CMK (cell line): ENCODE measurements around the gene IGLL5.
"Not testable (repeated sequence)": the region's sequence is repeated elsewhere in the genome, so short reads cannot be mapped to it uniquely, and the experiment has no call there.

Experiments
- DNase-seq: peaks from one replicate; pipeline ENCODE4 v3.0.0-alpha.2; 2010; ENCODE audit warnings: low read depth

IGLL5 gene

GRCh38 chr22:22900527-22901205 is 13.1 kb downstream of the IGLL5 start:
- DNase-seq: not testable (repeated sequence)

- DNase-seq: no peak
Measured at GRCh38 chr22:22901578-22902218, 14.1 kb downstream of the IGLL5 start.

GRCh38 chr22:22902247-22903001 is 14.8 kb downstream of the IGLL5 start:
- DNase-seq: no peak

DNA sequence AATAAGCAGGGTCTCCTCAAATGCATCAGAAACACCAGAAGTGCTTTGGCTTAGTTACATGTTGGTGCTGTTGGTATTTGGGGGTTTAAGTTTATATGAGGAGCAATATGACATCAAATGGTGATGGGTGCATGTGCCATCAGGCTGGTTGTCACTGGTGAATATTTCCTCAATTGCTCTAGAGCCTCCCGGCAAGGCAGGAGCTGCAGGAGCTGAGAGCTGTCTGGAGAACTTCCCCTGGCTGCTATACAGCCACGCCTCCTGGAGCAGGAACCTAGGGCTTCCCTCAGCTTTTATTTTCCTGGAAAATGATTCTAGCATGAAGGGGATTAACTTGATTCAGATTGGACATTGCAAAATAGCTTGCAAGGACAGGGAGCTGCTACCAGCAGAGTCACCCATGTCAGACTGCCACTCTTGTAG is 15.8 kb downstream of the IGLL5 start:
- DNase-seq: no peak

DNA sequence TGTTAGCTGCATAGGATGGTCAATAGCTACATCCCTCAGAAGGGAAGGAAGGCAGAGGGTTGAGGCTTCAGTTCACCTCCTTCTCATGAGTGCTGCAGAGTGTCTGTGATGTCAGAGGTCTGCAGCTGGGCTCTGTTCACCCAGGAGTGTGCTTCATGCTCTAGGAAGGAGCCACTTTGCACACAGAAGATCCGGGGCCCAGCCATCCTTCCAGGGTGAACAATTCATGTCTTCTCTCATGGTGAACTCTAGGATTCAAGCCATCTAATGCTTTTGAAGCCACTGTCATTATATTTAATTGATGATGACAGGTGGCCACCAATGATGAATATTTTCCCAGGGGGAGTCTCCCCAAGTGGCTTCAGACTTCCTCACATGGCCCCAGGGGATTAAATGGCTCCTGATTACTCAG is 16.2 kb downstream of the IGLL5 start:
- not testable (repeated sequence) for DNase-seq

DNA sequence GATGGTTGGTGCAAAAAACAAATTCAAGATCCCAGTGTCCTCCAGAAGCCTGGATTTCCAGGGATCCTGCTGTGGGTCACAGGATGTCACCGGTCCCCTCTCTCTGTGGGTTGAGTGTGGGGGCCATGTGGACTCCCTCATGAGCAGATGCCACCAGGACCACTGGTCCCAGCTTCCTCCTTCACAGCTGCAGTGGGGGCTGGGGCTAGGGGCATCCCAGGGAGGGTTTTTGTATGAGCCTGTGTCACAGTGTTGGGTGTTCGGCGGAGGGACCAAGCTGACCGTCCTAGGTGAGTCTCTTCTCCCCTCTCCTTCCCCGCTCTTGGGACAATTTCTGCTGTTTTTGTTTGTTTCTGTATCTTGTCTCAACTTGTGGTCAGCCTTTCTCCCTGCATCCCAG is 17.1 kb downstream of the IGLL5 start:
- DNase-seq: not testable (repeated sequence)

GRCh38 chr22:22906391-22906790 is 18.8 kb downstream of the IGLL5 start:
- DNase-seq: not testable (repeated sequence)

- DNase-seq: no peak
Measured at GRCh38 chr22:22906907-22907550, 19.4 kb downstream of the IGLL5 start.

- DNase-seq: no peak
Measured at GRCh38 chr22:22907551-22908494, 20.2 kb downstream of the IGLL5 start.

- DNase-seq: no peak
Measured at GRCh38 chr22:22908495-22908861, 20.9 kb downstream of the IGLL5 start.

- no peak for DNase-seq
Measured at GRCh38 chr22:22908941-22909604, 21.5 kb downstream of the IGLL5 start.

DNA sequence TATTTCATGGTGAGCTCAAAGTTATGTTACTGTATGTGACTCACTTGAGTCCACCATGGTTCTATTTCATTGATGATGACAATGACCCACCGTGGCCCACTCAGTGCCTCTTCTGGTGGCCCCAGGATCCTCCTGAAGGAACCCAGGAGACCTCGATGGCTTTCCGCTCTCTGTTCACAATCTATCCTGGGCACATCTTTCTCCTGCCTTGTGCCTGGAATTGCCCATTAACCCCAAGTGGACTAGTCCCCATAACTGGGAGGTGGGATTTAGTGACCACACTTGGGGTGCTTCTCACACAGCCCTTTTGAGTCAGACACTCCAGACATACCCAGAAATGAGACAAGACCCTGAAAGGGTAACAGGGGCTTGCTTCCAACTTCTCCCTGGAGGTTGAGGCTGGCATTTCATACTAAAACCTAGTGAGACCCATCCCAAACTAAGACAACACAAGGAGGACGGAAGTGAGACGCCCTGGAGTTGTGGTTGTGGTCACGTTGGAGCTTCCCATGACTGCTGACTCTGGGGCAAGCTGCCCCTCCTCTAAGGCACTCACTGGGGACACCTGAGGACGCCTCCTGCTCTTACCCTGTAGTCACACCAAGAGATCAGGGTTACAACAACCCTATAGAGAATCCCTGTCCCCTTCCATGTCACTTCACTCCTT is 22.1 kb downstream of the IGLL5 start:
- DNase-seq: no peak

DNA sequence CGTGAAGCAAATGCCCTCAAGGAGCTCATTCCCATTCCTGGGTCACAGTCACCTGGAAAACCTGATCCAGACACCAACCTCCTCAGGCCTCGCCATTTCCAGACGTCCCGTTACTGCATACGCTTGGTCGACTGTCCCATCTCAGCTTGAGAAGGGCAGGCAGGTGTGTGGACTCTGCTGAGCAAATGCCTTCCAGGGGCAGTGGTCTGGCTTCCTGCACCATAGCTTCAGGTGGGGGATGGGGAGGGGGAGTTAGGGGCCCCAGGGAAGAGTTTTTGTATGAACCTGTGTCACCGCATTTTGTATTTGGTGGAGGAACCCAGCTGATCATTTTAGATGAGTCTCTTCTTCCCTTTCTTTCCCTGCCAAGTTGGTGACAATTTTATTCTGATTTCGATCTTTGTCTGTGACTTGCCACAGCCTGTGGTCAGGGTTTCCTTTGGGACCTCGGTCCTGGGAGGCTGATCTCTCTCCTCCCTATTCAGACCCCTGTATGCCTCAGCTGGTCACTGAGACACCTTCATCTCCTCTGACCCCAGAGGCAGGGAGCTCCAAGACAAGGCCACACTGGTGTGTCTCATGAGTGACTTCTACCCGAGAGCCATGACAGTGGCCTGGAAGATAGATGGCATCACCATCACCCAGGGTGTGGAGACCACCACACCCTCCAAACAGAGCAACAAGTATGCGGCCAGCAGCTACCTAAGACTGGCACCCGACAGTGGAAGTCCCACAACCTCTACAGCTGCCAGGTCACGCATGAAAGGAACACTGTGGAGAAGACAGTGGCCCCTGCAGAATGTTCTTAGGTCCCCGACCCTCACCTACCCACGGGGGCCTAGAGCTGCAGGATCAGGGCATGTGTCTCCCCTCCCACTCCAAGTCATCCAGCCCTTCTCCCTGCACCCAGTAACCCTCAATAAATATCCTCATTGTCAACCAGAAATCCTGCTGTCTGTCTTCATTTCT is 22.9 kb downstream of the IGLL5 start:
- DNase-seq: no peak

DNA sequence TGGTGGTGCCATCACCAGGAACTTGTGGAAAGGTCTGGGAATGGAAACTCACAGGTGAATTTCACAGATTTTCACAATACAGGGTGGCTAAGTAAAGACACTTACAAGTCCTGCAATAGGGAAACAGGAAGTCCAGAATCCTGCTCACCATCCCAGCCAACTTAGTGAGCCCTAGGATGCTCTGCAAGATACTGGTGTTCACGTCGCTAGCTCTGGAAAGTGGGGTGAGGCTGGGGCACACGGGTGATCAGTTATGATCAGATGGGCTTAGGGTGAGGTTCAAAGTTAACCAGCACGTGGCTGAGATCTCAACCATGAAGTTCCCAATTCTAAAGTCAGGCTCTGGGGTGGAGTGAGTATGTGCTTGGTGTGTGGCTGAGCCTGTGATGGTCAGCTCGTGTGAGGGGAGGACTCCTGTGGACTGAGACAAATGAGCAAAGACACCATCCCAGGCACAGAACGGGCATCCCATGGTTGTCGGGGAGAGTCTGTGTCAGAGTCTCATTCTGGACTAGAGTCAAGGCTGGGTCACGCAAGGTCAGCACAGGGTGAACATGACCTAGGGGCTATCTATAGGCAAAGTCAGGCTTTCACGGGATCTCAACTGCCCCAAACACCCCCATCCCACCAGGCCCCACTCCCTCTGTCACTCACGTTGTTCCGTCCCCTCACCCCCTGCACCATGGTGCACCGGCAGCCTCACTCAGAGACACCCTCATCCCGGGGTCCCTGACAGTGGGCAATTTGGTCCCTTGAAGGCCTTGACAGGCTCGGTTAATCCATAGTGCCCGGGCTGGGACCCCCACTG is 23.9 kb downstream of the IGLL5 start:
- DNase-seq: no peak

- DNase-seq: no peak
Measured at GRCh38 chr22:22912135-22912987, 24.7 kb downstream of the IGLL5 start.

DNA sequence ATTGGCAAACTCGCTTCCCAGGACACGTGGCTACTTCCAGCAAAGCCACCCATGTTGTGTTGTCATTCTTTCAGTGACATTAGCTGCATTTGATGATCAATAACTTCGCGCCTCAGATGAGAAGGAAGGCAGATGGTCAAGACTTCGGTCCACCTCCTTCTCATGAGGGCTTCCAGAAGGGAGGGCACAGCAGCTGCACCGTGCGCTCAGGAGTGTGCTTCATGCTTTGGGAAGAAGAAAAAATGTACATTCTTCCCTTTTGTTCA is 25.3 kb downstream of the IGLL5 start:
- DNase-seq: no peak

DNA sequence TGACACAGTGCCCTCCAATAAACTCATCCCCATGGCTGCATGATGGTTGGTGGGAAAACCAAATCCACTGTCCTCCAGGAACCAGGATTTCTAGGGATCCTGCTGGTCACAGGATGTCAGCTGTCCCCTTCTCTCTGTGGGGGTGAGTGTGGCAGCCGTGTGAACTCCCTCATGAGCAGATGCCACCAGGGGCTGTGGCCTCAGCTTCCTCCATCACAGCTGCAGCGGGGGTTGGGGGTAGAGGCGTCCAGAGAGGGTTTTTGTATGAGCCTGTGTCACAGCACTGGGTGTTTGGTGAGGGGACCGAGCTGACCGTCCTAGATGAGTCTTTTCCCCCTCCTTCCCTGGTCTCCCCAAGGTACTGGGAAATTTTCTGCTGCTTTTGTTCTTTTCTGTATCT is 26.4 kb downstream of the IGLL5 start:
- no peak for DNase-seq
